Measurements from ENCODE around the gene ERICH2.

ERICH2 gene

DNA sequence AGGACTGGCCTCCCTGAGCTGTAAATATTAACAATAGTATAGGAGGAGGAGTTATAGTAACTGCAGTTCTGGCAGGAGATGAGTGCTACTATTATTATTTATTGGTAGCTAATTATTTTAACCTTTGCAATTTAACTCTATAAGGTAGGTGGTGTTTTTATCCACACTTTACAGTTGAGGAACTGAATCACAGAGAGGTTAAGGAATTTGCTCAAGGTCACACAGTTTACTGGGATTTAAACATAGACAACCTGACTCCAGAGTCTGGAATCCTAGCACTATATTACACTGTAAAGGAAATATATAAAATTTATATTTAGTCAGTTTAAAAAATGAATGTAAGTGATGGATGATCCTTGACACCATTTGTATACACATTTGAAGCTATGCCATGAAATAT lies 2.1 kb downstream of the ERICH2 start:
- Histone ChIP-seq H3K79me2 (ENCODE audit: insufficient read depth, low read depth) (no peaks in the 10 kb centered on the region), H3K27ac (no peak overlapping the region), H3K4me3 (IDR thresholded peaks at IDR 0.05; ENCODE audit: insufficient read depth, low read depth, low read length) (no peak overlapping the region), H3K4me1 (ENCODE audit: low read depth, poor library complexity, severe bottlenecking) (peaks cover 11% of the 10 kb centered on the region), H3K9ac (no peak overlapping the region), H2AFZ (ENCODE audit: low read depth) (no peak overlapping the region), H3K36me3 (ENCODE audit: insufficient read depth) (no peaks in the 10 kb centered on the region), H3K27me3 (ENCODE audit: insufficient read depth, low read depth) (no peaks in the 10 kb centered on the region), H3K4me2 (0 out of 2 replicates have a peak overlapping the region, but pooled peaks have one; percentile 63), H4K20me1 (ENCODE audit: insufficient read depth) (no peaks in the 10 kb centered on the region)
- TF ChIP-seq CTCF (conservative IDR thresholded peaks at IDR 0.05; ENCODE audit: low read depth, low read length): no peak

DNA sequence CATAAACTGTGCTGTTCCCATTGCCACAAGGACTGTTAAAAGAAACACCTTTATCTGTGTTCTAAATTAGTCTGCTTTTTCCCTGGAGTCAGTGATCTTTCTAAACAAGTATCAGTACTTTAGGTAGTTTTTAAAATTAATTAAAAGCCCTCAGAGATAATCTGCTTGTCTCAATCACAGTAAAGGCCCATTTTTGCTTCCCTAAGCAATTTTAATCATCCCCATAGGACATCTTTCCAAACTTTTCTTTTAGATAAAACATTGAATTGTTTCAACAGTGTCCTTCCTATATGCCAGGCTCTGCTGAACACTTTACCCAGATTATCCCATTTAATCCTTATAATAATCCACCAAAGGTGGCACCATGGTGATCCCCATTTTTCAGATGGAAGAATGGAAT lies 3.9 kb downstream of the ERICH2 start:
- no peak overlapping the region for H3K27ac ChIP-seq
- H3K4me1 ChIP-seq (ENCODE audit: low read depth, poor library complexity, severe bottlenecking): peaks cover 24% of the 10 kb centered on the region
- H2AFZ ChIP-seq (ENCODE audit: low read depth): no peak overlapping the region
- H3K4me2 ChIP-seq: no peak overlapping the region
- H3K9ac ChIP-seq: no peak overlapping the region
- H3K4me3 ChIP-seq (IDR thresholded peaks at IDR 0.05; ENCODE audit: insufficient read depth, low read depth, low read length): no peak overlapping the region
- no peaks in the 10 kb centered on the region for H3K27me3 ChIP-seq (ENCODE audit: insufficient read depth, low read depth)
- H4K20me1 ChIP-seq (ENCODE audit: insufficient read depth): no peaks in the 10 kb centered on the region
- TF ChIP-seq CTCF (conservative IDR thresholded peaks at IDR 0.05; ENCODE audit: low read depth, low read length): no peak
- H3K36me3 ChIP-seq (ENCODE audit: insufficient read depth): no peaks in the 10 kb centered on the region
- H3K79me2 ChIP-seq (ENCODE audit: insufficient read depth, low read depth): no peaks in the 10 kb centered on the region

GRCh38 chr2:170778900-170779299 lies 8.7 kb downstream of the ERICH2 start:
- Histone ChIP-seq H3K27ac (no peak overlapping the region), H3K36me3 (ENCODE audit: insufficient read depth) (no peaks in the 10 kb centered on the region), H3K4me1 (ENCODE audit: low read depth, poor library complexity, severe bottlenecking) (peaks cover 22% of the 10 kb centered on the region), H4K20me1 (ENCODE audit: insufficient read depth) (no peaks in the 10 kb centered on the region), H3K9ac (no peak overlapping the region), H2AFZ (ENCODE audit: low read depth) (no peak overlapping the region), H3K27me3 (ENCODE audit: insufficient read depth, low read depth) (no peaks in the 10 kb centered on the region), H3K4me3 (IDR thresholded peaks at IDR 0.05; ENCODE audit: insufficient read depth, low read depth, low read length) (no peak overlapping the region), H3K79me2 (ENCODE audit: insufficient read depth, low read depth) (no peaks in the 10 kb centered on the region), H3K4me2 (peak overlapping the region; percentile 9; the same call in 1 of the 2 replicates)
- TF ChIP-seq CTCF (conservative IDR thresholded peaks at IDR 0.05; ENCODE audit: low read depth, low read length): no peak

DNA sequence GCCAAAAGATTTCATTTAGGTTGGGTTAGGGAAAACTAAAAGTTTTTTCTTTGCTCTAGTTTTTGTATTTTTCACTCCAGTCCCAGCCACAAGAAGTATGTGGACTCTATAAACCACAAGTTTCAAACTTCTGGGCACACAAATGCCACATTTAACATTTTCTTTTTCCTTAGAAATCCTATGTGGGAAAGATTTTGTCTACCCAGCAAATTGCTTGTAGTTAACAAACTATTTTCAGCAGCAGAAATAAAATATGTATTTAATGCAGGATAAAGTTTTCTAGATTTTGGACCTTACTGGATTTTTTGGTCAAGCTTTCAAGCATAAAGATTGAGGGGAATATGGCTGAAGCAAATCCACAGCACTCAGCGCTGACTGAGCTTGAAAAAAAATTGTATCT lies 9.1 kb downstream of the ERICH2 start:
- H4K20me1 ChIP-seq (ENCODE audit: insufficient read depth): no peaks in the 10 kb centered on the region
- H3K9ac ChIP-seq: no peak overlapping the region
- H3K4me2 ChIP-seq: peak overlapping the region; percentile 9; the same call in 1 of the 2 replicates
- no peaks in the 10 kb centered on the region for H3K27me3 ChIP-seq (ENCODE audit: insufficient read depth, low read depth)
- H3K27ac ChIP-seq: no peak overlapping the region
- no peaks in the 10 kb centered on the region for H3K79me2 ChIP-seq (ENCODE audit: insufficient read depth, low read depth)
- no peak overlapping the region for H3K4me3 ChIP-seq (IDR thresholded peaks at IDR 0.05; ENCODE audit: insufficient read depth, low read depth, low read length)
- no peak overlapping the region for H2AFZ ChIP-seq (ENCODE audit: low read depth)
- H3K4me1 ChIP-seq (ENCODE audit: low read depth, poor library complexity, severe bottlenecking): peaks cover 22% of the 10 kb centered on the region
- H3K36me3 ChIP-seq (ENCODE audit: insufficient read depth): no peaks in the 10 kb centered on the region
- no peak for TF ChIP-seq CTCF (conservative IDR thresholded peaks at IDR 0.05; ENCODE audit: low read depth, low read length)
